GM12878 (cell line): ENCODE results near the gene KIDINS220. TPM values are rescaled to one million over a fixed set of nuclear protein-coding genes. Genes with fewer than 3 reads are reported as not detected.

Experiments used
- ATF7 ChIP-seq: fragments of 450-650 bp; IDR thresholded peaks from 2 replicates; pipeline ENCODE4 v1.6.1; 2016; ENCODE audit warnings: low read depth, mild to moderate bottlenecking
- IKZF1 ChIP-seq: fragments of 450-650 bp; conservative IDR thresholded peaks from 2 replicates; pipeline ENCODE4 v1.6.1; 2017; ENCODE audit warnings: antibody characterized with exemption, mild to moderate bottlenecking
- IKZF2 ChIP-seq, 2 experiments: fragments of 450-650 bp; IDR thresholded peaks; 2 replicates each; pipeline ENCODE4 v1.6.1; 2017; ENCODE audit warnings: mild to moderate bottlenecking in 2 of 2, moderate library complexity in 2 of 2
- KAT2A ChIP-seq: conservative IDR thresholded peaks from 2 replicates; pipeline ENCODE4 v1.6.1; 2011; ENCODE audit warnings: low read depth, low read length; ENCODE audit not compliant: control insufficient read depth
- KLF5 ChIP-seq: fragments of 450-650 bp; IDR thresholded peaks from 2 replicates; pipeline ENCODE4 v1.6.1; 2014; ENCODE audit warnings: mild to moderate bottlenecking; ENCODE audit not compliant: partially characterized antibody
- LARP7 ChIP-seq: fragments of 450-650 bp; IDR thresholded peaks from 2 replicates; pipeline ENCODE4 v1.6.1; 2017; ENCODE audit warnings: mild to moderate bottlenecking
- MEF2B ChIP-seq: fragments of 450-650 bp; IDR thresholded peaks from 2 replicates; pipeline ENCODE4 v1.6.1; 2018; ENCODE audit warnings: mild to moderate bottlenecking, moderate library complexity; ENCODE audit not compliant: partially characterized antibody, poor library complexity, severe bottlenecking
- NFXL1 ChIP-seq: fragments of 450-650 bp; IDR thresholded peaks from 2 replicates; pipeline ENCODE4 v1.6.1; 2017; ENCODE audit warnings: antibody characterized with exemption, mild to moderate bottlenecking, borderline replicate concordance
- NFYA ChIP-seq: IDR thresholded peaks from 2 replicates; pipeline ENCODE4 v1.6.1; 2011; ENCODE audit warnings: low read depth, mild to moderate bottlenecking, low read length, improper control_type of control experiment, borderline replicate concordance
- POLR2AphosphoS5 ChIP-seq: IDR thresholded peaks from 2 replicates; pipeline ENCODE4 v1.6.1; 2011; ENCODE audit warnings: mild to moderate bottlenecking, low read length, inconsistent platforms
- RAD51 ChIP-seq: fragments of 450-650 bp; IDR thresholded peaks from 2 replicates; pipeline ENCODE4 v1.6.1; 2016; ENCODE audit warnings: moderate library complexity, mild to moderate bottlenecking, inconsistent platforms
- RB1 ChIP-seq: fragments of 450-650 bp; formaldehyde crosslinking; IDR thresholded peaks from 2 replicates; pipeline ENCODE4 v1.6.1; 2017; ENCODE audit warnings: mild to moderate bottlenecking, borderline replicate concordance
- RELA ChIP-seq: fragments of 450-650 bp; IDR thresholded peaks from 2 replicates; pipeline ENCODE4 v1.8.0; 2014; ENCODE audit warnings: borderline replicate concordance; ENCODE audit not compliant: partially characterized antibody
- SP1 ChIP-seq: IDR thresholded peaks from one replicate; pipeline ENCODE4 v1.6.1; 2011; ENCODE audit warnings: low read depth, low read length
- STAT3 ChIP-seq: IDR thresholded peaks from 2 replicates; pipeline ENCODE4 v1.6.1; 2011; ENCODE audit warnings: low read depth, low read length, improper control_type of control experiment
- SUPT20H ChIP-seq: IDR thresholded peaks from 2 replicates; pipeline ENCODE4 v1.6.1; 2011; ENCODE audit warnings: low read depth, mild to moderate bottlenecking, low read length, moderate library complexity, borderline replicate concordance; ENCODE audit not compliant: control insufficient read depth
- TCF7 ChIP-seq: IDR thresholded peaks from 2 replicates; pipeline ENCODE4 v1.6.1; 2014; ENCODE audit warnings: antibody characterized with exemption, borderline replicate concordance
- YY1 ChIP-seq: IDR thresholded peaks from 2 replicates; pipeline ENCODE4 v1.6.1; 2011; ENCODE audit warnings: low read depth, mild to moderate bottlenecking, low read length
- ZBED1 ChIP-seq: IDR thresholded peaks from 2 replicates; pipeline ENCODE4 v1.6.1; 2016; ENCODE audit warnings: borderline replicate concordance
- ZNF24 ChIP-seq: fragments of 450-650 bp; IDR thresholded peaks from 2 replicates; pipeline ENCODE4 v1.6.1; 2017; ENCODE audit warnings: antibody characterized with exemption, mild to moderate bottlenecking
- ZNF687 ChIP-seq: fragments of 450-650 bp; IDR thresholded peaks from 2 replicates; pipeline ENCODE4 v1.6.1; 2017; ENCODE audit warnings: mild to moderate bottlenecking, moderate library complexity
- ZSCAN29 ChIP-seq: fragments of 450-650 bp; IDR thresholded peaks from 2 replicates; pipeline ENCODE4 v1.6.1; 2017; ENCODE audit warnings: mild to moderate bottlenecking, moderate library complexity
- polyA plus RNA-seq, 11 experiments: library from polyadenylated mRNA; depleted of rRNA in 4 of 11; unstranded in 6 of 11; stranded (reverse) in 5 of 11; fragments of >200 nt; fragmentation: Nextera tagmentation in 4 of 11; fragmentation: Illumina TruSeq in 1 of 11; extraction: Ambion mirVana in 4 of 11; extraction: Trizol in 1 of 11; gene quantifications; 1 replicate in 1 of 11; 2 replicates in 10 of 11; pipeline versions ENCODE4 v1.2.1 to v1.2.3, GENCODE V29; 2011 to 2016; ENCODE audit warnings: inconsistent platforms in 2 of 11, missing spikeins in 2 of 11, low read depth in 1 of 11
- total RNA-seq, 4 experiments: library from RNA; depleted of rRNA in 3 of 4; stranded (reverse); fragments of >200 nt in 3 of 4; fragmentation: Illumina TruSeq in 1 of 4; extraction: Trizol in 1 of 4; gene quantifications; 2 replicates each; pipeline versions ENCODE4 v1.2.1 to v1.2.3, GENCODE V29; 2013 to 2021
- TF ChIP-seq, protein P1 (sequence below), 3 experiments: IDR thresholded peaks in 2 of 3; conservative IDR thresholded peaks in 1 of 3; 2 replicates each; pipeline ENCODE4 v1.5.1; 2011; ENCODE audit warnings: low read depth in 3 of 3, low read length in 3 of 3, mild to moderate bottlenecking in 3 of 3, control low read depth in 2 of 3, moderate library complexity in 2 of 3, inconsistent platforms in 1 of 3, mixed read lengths in 1 of 3; ENCODE audit not compliant: control insufficient read depth in 2 of 3, insufficient read depth in 1 of 3; ENCODE audit errors: extremely low read depth in 1 of 3
- TF ChIP-seq, protein P2 (sequence below): IDR thresholded peaks from 2 replicates; pipeline ENCODE4 v1.6.1; 2011; ENCODE audit warnings: low read depth, mild to moderate bottlenecking, low read length, moderate library complexity, borderline replicate concordance; ENCODE audit errors: extremely low read depth
- TF ChIP-seq, protein P3 (sequence below): fragments of 450-650 bp; IDR thresholded peaks from 2 replicates; pipeline ENCODE4 v1.6.1; 2016; ENCODE audit warnings: mild to moderate bottlenecking

The KIDINS220 gene
- total and polyA plus RNA-seq, 10 of the 15 experiments (the other 5 are each of a cell fraction or from before 2014, with no cell fraction given), result 6.0 to 31.2 (median 16.0) TPM

- TF ChIP-seq RAD51 (no peak), ZBED1 (no peak), ZNF24 (peak; percentile 71), NFYA (no peak), KAT2A (no peak), SP1 (no peak), YY1 (peak; percentile 83), NFXL1 (peak; percentile 55; the same call in 1 of the 2 replicates), STAT3 (no peak), KLF5 (no peak), ZNF687 (peak; percentile 70), POLR2AphosphoS5 (no peak), RELA (peak; percentile 21), SUPT20H (no peak), LARP7 (peak; percentile 98), ATF7 (no peak), MEF2B (peak; percentile 58), IKZF2 (IDR thresholded peaks at IDR 0.05) (0 out of 4 replicates have a peak, but pooled peaks have one; percentile 37 to 52), ZSCAN29 (peak; percentile 82; the same call in 1 of the 2 replicates), TCF7 (no peak), RB1 (peak; percentile 85), IKZF1 (peak; percentile 89)
- TF ChIP-seq, protein P1, sequence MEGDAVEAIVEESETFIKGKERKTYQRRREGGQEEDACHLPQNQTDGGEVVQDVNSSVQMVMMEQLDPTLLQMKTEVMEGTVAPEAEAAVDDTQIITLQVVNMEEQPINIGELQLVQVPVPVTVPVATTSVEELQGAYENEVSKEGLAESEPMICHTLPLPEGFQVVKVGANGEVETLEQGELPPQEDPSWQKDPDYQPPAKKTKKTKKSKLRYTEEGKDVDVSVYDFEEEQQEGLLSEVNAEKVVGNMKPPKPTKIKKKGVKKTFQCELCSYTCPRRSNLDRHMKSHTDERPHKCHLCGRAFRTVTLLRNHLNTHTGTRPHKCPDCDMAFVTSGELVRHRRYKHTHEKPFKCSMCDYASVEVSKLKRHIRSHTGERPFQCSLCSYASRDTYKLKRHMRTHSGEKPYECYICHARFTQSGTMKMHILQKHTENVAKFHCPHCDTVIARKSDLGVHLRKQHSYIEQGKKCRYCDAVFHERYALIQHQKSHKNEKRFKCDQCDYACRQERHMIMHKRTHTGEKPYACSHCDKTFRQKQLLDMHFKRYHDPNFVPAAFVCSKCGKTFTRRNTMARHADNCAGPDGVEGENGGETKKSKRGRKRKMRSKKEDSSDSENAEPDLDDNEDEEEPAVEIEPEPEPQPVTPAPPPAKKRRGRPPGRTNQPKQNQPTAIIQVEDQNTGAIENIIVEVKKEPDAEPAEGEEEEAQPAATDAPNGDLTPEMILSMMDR (IDR thresholded peaks at IDR 0.05 in 2 of 3, conservative IDR thresholded peaks at IDR 0.05 in 1 of 3; ENCODE audit: control insufficient read depth in 2 of 3, extremely low read depth in 1 of 3, insufficient read depth in 1 of 3, low read depth in 3 of 3, low read length in 3 of 3), result peak; percentile 81 to 92 (median 84)
- TF ChIP-seq, protein P2, sequence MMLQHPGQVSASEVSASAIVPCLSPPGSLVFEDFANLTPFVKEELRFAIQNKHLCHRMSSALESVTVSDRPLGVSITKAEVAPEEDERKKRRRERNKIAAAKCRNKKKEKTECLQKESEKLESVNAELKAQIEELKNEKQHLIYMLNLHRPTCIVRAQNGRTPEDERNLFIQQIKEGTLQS, result peak; percentile 20; the same call in 1 of the 2 replicates
- TF ChIP-seq, protein P3, sequence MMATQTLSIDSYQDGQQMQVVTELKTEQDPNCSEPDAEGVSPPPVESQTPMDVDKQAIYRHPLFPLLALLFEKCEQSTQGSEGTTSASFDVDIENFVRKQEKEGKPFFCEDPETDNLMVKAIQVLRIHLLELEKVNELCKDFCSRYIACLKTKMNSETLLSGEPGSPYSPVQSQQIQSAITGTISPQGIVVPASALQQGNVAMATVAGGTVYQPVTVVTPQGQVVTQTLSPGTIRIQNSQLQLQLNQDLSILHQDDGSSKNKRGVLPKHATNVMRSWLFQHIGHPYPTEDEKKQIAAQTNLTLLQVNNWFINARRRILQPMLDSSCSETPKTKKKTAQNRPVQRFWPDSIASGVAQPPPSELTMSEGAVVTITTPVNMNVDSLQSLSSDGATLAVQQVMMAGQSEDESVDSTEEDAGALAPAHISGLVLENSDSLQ, result no peak
These were observed 151.6 kb downstream of the KIDINS220 start (continued) for GRCh38 chr2:8685697-8686358.
